Left colon (tissue), 2 donors: ENCODE measurements around the gene RIPOR2. TPM values are rescaled to one million over a fixed set of nuclear protein-coding genes. Genes with fewer than 3 reads are reported as not detected.

ENCODE experiments used
- ATAC-seq: fragments of 200-7000 bp; cut with Tn5 transposase; one replicate; pipeline ENCODE4 v1.9.1; 2020; ENCODE audit warnings: mild to moderate bottlenecking, moderate library complexity
- DNase-seq, 2 donors: peaks; one replicate each; pipeline ENCODE4 v3.0.0-alpha.2; 2020
- intact Hi-C, 2 donors: fragments of 100-400 bp; cut with DNase I in 1 of 2; cut with micrococcal nuclease in 1 of 2; formaldehyde crosslinking; loops; one replicate each; pipeline versions ENCODE4 v1.11.2 to v1.14.0; 2022; cut with DNase I, micrococcal nuclease
- total RNA-seq, 2 donors: library from RNA; stranded (reverse); fragmentation: NEBNext Ultra II Directional; extraction: Animal tissue kit (Norgen Biotek cat#: 25700); gene quantifications; one replicate each; pipeline ENCODE4 v1.2.1, GENCODE V29; 2021
- donor health status: DM: no; HTN: no; CAD: no.
- donor health status: DM: yes; HTN: yes; CAD: no.

RIPOR2 gene
- total RNA-seq, 2 donors from 2014 or later = 1.7 to 2.8 TPM

- ATAC-seq (peak; percentile 53), DNase-seq (peak; percentile 29 to 45)
- intact Hi-C loops = no loop called here
These were observed 24.6 kb downstream of the RIPOR2 start for GRCh38 chr6:24910961-24911725.

- DNase-seq (peak in 1 of 2 donors; percentile 13), ATAC-seq (peak; percentile 20)
- intact Hi-C loops = no loop called here
These were observed 25.3 kb downstream of the RIPOR2 start for GRCh38 chr6:24910331-24910960.

- DNase-seq = no peak
- intact Hi-C loops = no loop called here
- ATAC-seq = no peak
These were observed 26.2 kb downstream of the RIPOR2 start for GRCh38 chr6:24909241-24910216.

- ATAC-seq (no peak), DNase-seq (no peak)
- intact Hi-C loops = no loop called here
These were observed 27.1 kb downstream of the RIPOR2 start for GRCh38 chr6:24908650-24909035.

- intact Hi-C loops = no loop called here
- ATAC-seq (no peak), DNase-seq (no peak)
These were observed 27.7 kb downstream of the RIPOR2 start for GRCh38 chr6:24907919-24908649.

- intact Hi-C loops = no loop called here
- no peak for ATAC-seq
- no peak for DNase-seq
These were observed 29.4 kb downstream of the RIPOR2 start for GRCh38 chr6:24906314-24906713.

GRCh38 chr6:24905483-24905882, 30.3 kb downstream of the RIPOR2 start:
- DNase-seq = no peak
- ATAC-seq = no peak
- intact Hi-C loops = no loop called here

GRCh38 chr6:24903681-24904080, 32.1 kb downstream of the RIPOR2 start:
- no peak for DNase-seq
- ATAC-seq = no peak
- intact Hi-C loops = no loop called here

GRCh38 chr6:24902782-24903181, 33.0 kb downstream of the RIPOR2 start:
- intact Hi-C loops = no loop called here
- ATAC-seq = no peak
- no peak for DNase-seq

GRCh38 chr6:24901698-24902328, 33.9 kb downstream of the RIPOR2 start:
- DNase-seq (no peak), ATAC-seq (no peak)
- intact Hi-C loops = no loop called here

- ATAC-seq (no peak), DNase-seq (no peak)
- intact Hi-C loops = no loop called here
These were observed 34.7 kb downstream of the RIPOR2 start for GRCh38 chr6:24900917-24901697.

GRCh38 chr6:24899997-24900325, 35.8 kb downstream of the RIPOR2 start:
- no peak for DNase-seq
- intact Hi-C loops = no loop called here
- ATAC-seq = no peak

GRCh38 chr6:24899136-24899996, 36.4 kb downstream of the RIPOR2 start:
- ATAC-seq = no peak
- DNase-seq = no peak
- intact Hi-C loops = no loop called here

- peak; percentile 51 for ATAC-seq
- intact Hi-C loops = no loop called here
- DNase-seq = no peak
These were observed 37.1 kb downstream of the RIPOR2 start for GRCh38 chr6:24898676-24899075.

- intact Hi-C loops = no loop called here
- DNase-seq (no peak), ATAC-seq (no peak)
These were observed 38.6 kb downstream of the RIPOR2 start for GRCh38 chr6:24897186-24897585.

- DNase-seq (no peak), ATAC-seq (no peak)
- intact Hi-C loops = no loop called here
These were observed 42.4 kb downstream of the RIPOR2 start for GRCh38 chr6:24893342-24893850.

- ATAC-seq (no peak), DNase-seq (no peak)
- intact Hi-C loops = no loop called here
These were observed 44.8 kb downstream of the RIPOR2 start for GRCh38 chr6:24891004-24891403.
